Loucy (cell line): Measurements from ENCODE around the gene TTC32.

Experiments
- H2AFZ ChIP-seq: fragments of 200-600 bp; sonication (generic); 2 replicates; pipeline ENCODE4 v1.6.0; 2016; ENCODE audit warnings: antibody characterized with exemption, mild to moderate bottlenecking, low read length, moderate library complexity
- H3F3A ChIP-seq: fragments of 200-600 bp; 2 replicates; pipeline ENCODE4 v1.6.0; 2016; ENCODE audit warnings: antibody characterized with exemption, low read depth, mild to moderate bottlenecking
- H3K27me3 ChIP-seq: fragments of 200-600 bp; sonication (generic); 2 replicates; pipeline ENCODE4 v1.6.1; 2014; ENCODE audit warnings: low read length, mild to moderate bottlenecking; ENCODE audit not compliant: insufficient read depth, poor library complexity, severe bottlenecking
- H3K36me3 ChIP-seq: fragments of 200-600 bp; sonication (generic); 2 replicates; pipeline ENCODE4 v1.6.1; 2016; ENCODE audit warnings: low read length; ENCODE audit not compliant: insufficient read depth
- H3K4me1 ChIP-seq: fragments of 200-600 bp; sonication (generic); 2 replicates; pipeline ENCODE4 v1.5.1; 2014; ENCODE audit warnings: low read length, mild to moderate bottlenecking; ENCODE audit not compliant: insufficient read depth, poor library complexity, severe bottlenecking
- H3K4me2 ChIP-seq: fragments of 200-600 bp; sonication (generic); 2 replicates; pipeline ENCODE4 v1.6.0; 2014; ENCODE audit warnings: antibody characterized with exemption, low read length, low read depth, mild to moderate bottlenecking; ENCODE audit not compliant: poor library complexity, severe bottlenecking
- H3K4me3 ChIP-seq: fragments of 200-600 bp; sonication (generic); 2 replicates; pipeline ENCODE4 v1.5.1; 2014; ENCODE audit warnings: low read length, mild to moderate bottlenecking, mixed read lengths; ENCODE audit not compliant: poor library complexity, severe bottlenecking
- H3K79me2 ChIP-seq: fragments of 200-600 bp; sonication (generic); 2 replicates; pipeline ENCODE4 v1.6.1; 2014; ENCODE audit warnings: low read length; ENCODE audit not compliant: insufficient read depth
- H3K9ac ChIP-seq: fragments of 200-600 bp; sonication (generic); 2 replicates; pipeline ENCODE4 v1.6.0; 2014; ENCODE audit warnings: mild to moderate bottlenecking, low read depth, low read length, moderate library complexity; ENCODE audit not compliant: poor library complexity, severe bottlenecking
- H3K9me2 ChIP-seq: fragments of 200-600 bp; sonication (generic); replicated peaks from 2 replicates; pipeline ENCODE4 v1.6.1; 2016; ENCODE audit warnings: low read depth, low read length, mixed read lengths
- H3K9me3 ChIP-seq: fragments of 200-600 bp; sonication (generic); 2 replicates; pipeline ENCODE4 v1.6.1; 2014; ENCODE audit warnings: mild to moderate bottlenecking, antibody characterized with exemption, low read length, low read depth; ENCODE audit not compliant: insufficient read depth
- H4K20me1 ChIP-seq: fragments of 200-600 bp; sonication (generic); 2 replicates; pipeline ENCODE4 v1.6.0; 2014; ENCODE audit warnings: antibody characterized with exemption, low read length, mild to moderate bottlenecking; ENCODE audit not compliant: insufficient read depth, poor library complexity, severe bottlenecking
- CTCF ChIP-seq: fragments of 200-600 bp; sonication (generic); conservative IDR thresholded peaks from 2 replicates; pipeline ENCODE4 v1.5.1; 2014; ENCODE audit warnings: mild to moderate bottlenecking, antibody characterized with exemption, low read length
- EZH2phosphoT487 ChIP-seq: fragments of 200-600 bp; IDR thresholded peaks from 2 replicates; pipeline ENCODE4 v1.6.1; 2018; ENCODE audit warnings: antibody characterized with exemption, mild to moderate bottlenecking, moderate library complexity, borderline replicate concordance

Gene TTC32

GRCh38 chr2:19868701-19869580, 32.8 kb downstream of the TTC32 start:
- Histone ChIP-seq H3K79me2 (no peaks in the 10 kb centered on the region), H2AFZ (no peak overlapping the region), H3K27me3 (no peaks in the 10 kb centered on the region), H3K36me3 (no peaks in the 10 kb centered on the region), H4K20me1 (no peaks in the 10 kb centered on the region), H3F3A (no peaks in the 10 kb centered on the region), H3K9me3 (no peaks in the 10 kb centered on the region), H3K9me2 (no peaks in the 10 kb centered on the region), H3K9ac (no peak overlapping the region), H3K4me1 (no peaks in the 10 kb centered on the region), H3K4me2 (no peak overlapping the region), H3K4me3 (no peak overlapping the region)
- TF ChIP-seq CTCF (no peak), EZH2phosphoT487 (no peak)

- Histone ChIP-seq H3K9me2 (no peaks in the 10 kb centered on the region), H2AFZ (no peak overlapping the region), H3K4me1 (no peaks in the 10 kb centered on the region), H3K27me3 (no peaks in the 10 kb centered on the region), H4K20me1 (no peaks in the 10 kb centered on the region), H3K79me2 (no peaks in the 10 kb centered on the region), H3K36me3 (no peaks in the 10 kb centered on the region), H3K9ac (no peak overlapping the region), H3F3A (no peaks in the 10 kb centered on the region), H3K9me3 (no peaks in the 10 kb centered on the region), H3K4me3 (no peak overlapping the region), H3K4me2 (no peak overlapping the region)
- TF ChIP-seq CTCF (no peak), EZH2phosphoT487 (no peak)
These were observed 33.6 kb downstream of the TTC32 start for GRCh38 chr2:19868224-19868623.

GRCh38 chr2:19866771-19867170, 35.0 kb downstream of the TTC32 start:
- Histone ChIP-seq H3K4me2 (no peak overlapping the region), H3K4me3 (no peak overlapping the region), H3K36me3 (no peaks in the 10 kb centered on the region), H3K79me2 (no peaks in the 10 kb centered on the region), H3K9me3 (no peaks in the 10 kb centered on the region), H4K20me1 (no peaks in the 10 kb centered on the region), H3K9ac (no peak overlapping the region), H3K27me3 (no peaks in the 10 kb centered on the region), H2AFZ (no peak overlapping the region), H3F3A (no peaks in the 10 kb centered on the region), H3K4me1 (no peaks in the 10 kb centered on the region), H3K9me2 (no peaks in the 10 kb centered on the region)
- TF ChIP-seq EZH2phosphoT487 (no peak), CTCF (no peak)
